ENCODE measurements around the gene PLXNA4. TPM values are rescaled to one million over a fixed set of nuclear protein-coding genes. Genes with fewer than 3 reads are reported as not detected.

Gene PLXNA4
- total RNA-seq, 4 donors from 2014 or later = 0.31 to 0.66 (median 0.43) TPM

- DNase-seq (no peak), ATAC-seq (no peak)
- H3K27me3 ChIP-seq = no peaks in the 10 kb centered on the region
- in situ Hi-C loops (cut with MboI; ENCODE audit: low sequenced_read_pairs in 4 of 4) = no loop called here
- H3K27ac ChIP-seq = no peak overlapping the region
- intact Hi-C loops (cut with DNase I; ENCODE audit: low total_unique reads) = no loop called here
- no peaks in the 10 kb centered on the region for H3K4me1 ChIP-seq
- H3K9me3 ChIP-seq = no peaks in the 10 kb centered on the region
- no peak overlapping the region for H3K4me3 ChIP-seq
- TF ChIP-seq POLR2A (IDR thresholded peaks at IDR 0.05) (no peak), CTCF (IDR thresholded peaks at IDR 0.05 in 4 of 5, conservative IDR thresholded peaks at IDR 0.05 in 1 of 5) (no peak)
- H3K36me3 ChIP-seq = no peaks in the 10 kb centered on the region
Observed at GRCh38 chr7:132228240-132228639, 348.0 kb downstream of the PLXNA4 start.

- DNase-seq = no peak
Observed at GRCh38 chr7:132226957-132227290, 349.3 kb downstream of the PLXNA4 start.

GRCh38 chr7:132226046-132226956 lies 350.0 kb downstream of the PLXNA4 start:
- Histone ChIP-seq H3K27me3 (no peaks in the 10 kb centered on the region), H3K4me3 (no peak overlapping the region), H3K4me1 (no peaks in the 10 kb centered on the region), H3K36me3 (no peaks in the 10 kb centered on the region), H3K9me3 (no peaks in the 10 kb centered on the region), H3K27ac (peak overlapping the region in 2 of 4 donors; percentile 54 to 59)
- DNase-seq (peak in 1 of 2 donors; percentile 61), ATAC-seq (peak; percentile 46 to 90)
- intact Hi-C loops (cut with DNase I; ENCODE audit: low total_unique reads) (loop anchor here (2.0 kb wide), 1 partner anchor 24 kb away; no protein-coding TSS in a partner anchor), in situ Hi-C loops (cut with MboI; ENCODE audit: low sequenced_read_pairs in 4 of 4) (no loop called here)
- TF ChIP-seq POLR2A (IDR thresholded peaks at IDR 0.05) (no peak), CTCF (IDR thresholded peaks at IDR 0.05 in 4 of 5, conservative IDR thresholded peaks at IDR 0.05 in 1 of 5) (no peak)

More at GRCh38 chr7:132226957-132227290, 349.3 kb downstream of the PLXNA4 start:
- TF ChIP-seq CTCF (IDR thresholded peaks at IDR 0.05 in 4 of 5, conservative IDR thresholded peaks at IDR 0.05 in 1 of 5) (no peak), POLR2A (IDR thresholded peaks at IDR 0.05) (no peak)
- H3K4me3 ChIP-seq = no peak overlapping the region
- intact Hi-C loops (cut with DNase I; ENCODE audit: low total_unique reads) (loop anchor here (2.0 kb wide), 1 partner anchor 24 kb away; no protein-coding TSS in a partner anchor), in situ Hi-C loops (cut with MboI; ENCODE audit: low sequenced_read_pairs in 4 of 4) (no loop called here)
- H3K27ac ChIP-seq = no peak overlapping the region
- H3K4me1 ChIP-seq = no peaks in the 10 kb centered on the region
- no peaks in the 10 kb centered on the region for H3K9me3 ChIP-seq
- H3K36me3 ChIP-seq = no peaks in the 10 kb centered on the region
- ATAC-seq = no peak
- H3K27me3 ChIP-seq = no peaks in the 10 kb centered on the region

GRCh38 chr7:132225216-132226030 lies 350.8 kb downstream of the PLXNA4 start:
- Histone ChIP-seq H3K27me3 (no peaks in the 10 kb centered on the region), H3K36me3 (no peaks in the 10 kb centered on the region), H3K9me3 (no peaks in the 10 kb centered on the region), H3K4me3 (no peak overlapping the region), H3K4me1 (no peaks in the 10 kb centered on the region), H3K27ac (peak overlapping the region in 2 of 4 donors; percentile 54 to 59)
- peak; percentile 37 to 77 for ATAC-seq
- TF ChIP-seq POLR2A (IDR thresholded peaks at IDR 0.05) (no peak), CTCF (IDR thresholded peaks at IDR 0.05 in 4 of 5, conservative IDR thresholded peaks at IDR 0.05 in 1 of 5) (no peak)
- in situ Hi-C loops (cut with MboI; ENCODE audit: low sequenced_read_pairs in 4 of 4) = no loop called here
- intact Hi-C loops (cut with DNase I; ENCODE audit: low total_unique reads) = loop anchor here (2.0 kb wide), 1 partner anchor 25 kb away; no protein-coding TSS in a partner anchor
- peak in 1 of 2 donors; percentile 45 for DNase-seq
